Measurements from ENCODE around the gene SETD1A. TPM values are rescaled to one million over a fixed set of nuclear protein-coding genes. Genes with fewer than 3 reads are reported as not detected.

SETD1A gene
- total and polyA plus RNA-seq, 2 donors from 2014 or later = 4.8 to 18.8 TPM

GRCh38 chr16:31005350-31006085 lies 48.0 kb downstream of the SETD1A start:
- H3K9me3 ChIP-seq (ENCODE audit: control insufficient read depth in 2 of 3, insufficient read depth in 1 of 3, low read length in 3 of 3) = no peaks in the 10 kb centered on the region

GRCh38 chr16:31006086-31006385 lies 48.5 kb downstream of the SETD1A start:
- FAIRE-seq (no peak), DNase-seq (no peak)
- Histone ChIP-seq H3K36me3 (ENCODE audit: control insufficient read depth in 2 of 3, insufficient read depth in 3 of 3, low read length in 3 of 3) (no peaks in the 10 kb centered on the region), H3K4me1 (ENCODE audit: control insufficient read depth in 2 of 3, insufficient read depth in 2 of 3, low read depth in 1 of 3, low read length in 3 of 3) (no peaks in the 10 kb centered on the region), H3K27me3 (ENCODE audit: control insufficient read depth, insufficient read depth, low read length) (no peaks in the 10 kb centered on the region), H3K4me3 (ENCODE audit: low read length in 3 of 3) (no peak overlapping the region), H3K9ac (ENCODE audit: low read length in 3 of 3) (no peak overlapping the region), H3K9me3 (ENCODE audit: control insufficient read depth in 2 of 3, insufficient read depth in 1 of 3, low read length in 3 of 3) (no peaks in the 10 kb centered on the region), H3K27ac (ENCODE audit: low read depth in 2 of 2, low read length in 2 of 2) (no peak overlapping the region)
- TF ChIP-seq, protein P1, sequence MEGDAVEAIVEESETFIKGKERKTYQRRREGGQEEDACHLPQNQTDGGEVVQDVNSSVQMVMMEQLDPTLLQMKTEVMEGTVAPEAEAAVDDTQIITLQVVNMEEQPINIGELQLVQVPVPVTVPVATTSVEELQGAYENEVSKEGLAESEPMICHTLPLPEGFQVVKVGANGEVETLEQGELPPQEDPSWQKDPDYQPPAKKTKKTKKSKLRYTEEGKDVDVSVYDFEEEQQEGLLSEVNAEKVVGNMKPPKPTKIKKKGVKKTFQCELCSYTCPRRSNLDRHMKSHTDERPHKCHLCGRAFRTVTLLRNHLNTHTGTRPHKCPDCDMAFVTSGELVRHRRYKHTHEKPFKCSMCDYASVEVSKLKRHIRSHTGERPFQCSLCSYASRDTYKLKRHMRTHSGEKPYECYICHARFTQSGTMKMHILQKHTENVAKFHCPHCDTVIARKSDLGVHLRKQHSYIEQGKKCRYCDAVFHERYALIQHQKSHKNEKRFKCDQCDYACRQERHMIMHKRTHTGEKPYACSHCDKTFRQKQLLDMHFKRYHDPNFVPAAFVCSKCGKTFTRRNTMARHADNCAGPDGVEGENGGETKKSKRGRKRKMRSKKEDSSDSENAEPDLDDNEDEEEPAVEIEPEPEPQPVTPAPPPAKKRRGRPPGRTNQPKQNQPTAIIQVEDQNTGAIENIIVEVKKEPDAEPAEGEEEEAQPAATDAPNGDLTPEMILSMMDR (IDR thresholded peaks at IDR 0.05; ENCODE audit: borderline replicate concordance, extremely low read depth, insufficient read depth) = no peak
- intact Hi-C loops (cut with DNase I) = no loop called here

More at GRCh38 chr16:31005350-31006085, 48.0 kb downstream of the SETD1A start:
- no peak overlapping the region for H3K27ac ChIP-seq (ENCODE audit: low read depth in 2 of 2, low read length in 2 of 2)
- FAIRE-seq (no peak), DNase-seq (no peak)
- intact Hi-C loops (cut with DNase I) = no loop called here
- no peak overlapping the region for H3K4me3 ChIP-seq (ENCODE audit: low read length in 3 of 3)
- no peaks in the 10 kb centered on the region for H3K4me1 ChIP-seq (ENCODE audit: control insufficient read depth in 2 of 3, insufficient read depth in 2 of 3, low read depth in 1 of 3, low read length in 3 of 3)
- TF ChIP-seq, protein P1 (IDR thresholded peaks at IDR 0.05; ENCODE audit: borderline replicate concordance, extremely low read depth, insufficient read depth) = no peak
- H3K36me3 ChIP-seq (ENCODE audit: control insufficient read depth in 2 of 3, insufficient read depth in 3 of 3, low read length in 3 of 3) = no peaks in the 10 kb centered on the region
- no peak overlapping the region for H3K9ac ChIP-seq (ENCODE audit: low read length in 3 of 3)
- no peaks in the 10 kb centered on the region for H3K27me3 ChIP-seq (ENCODE audit: control insufficient read depth, insufficient read depth, low read length)

GRCh38 chr16:31006589-31006988 lies 49.0 kb downstream of the SETD1A start:
- Histone ChIP-seq H3K4me3 (ENCODE audit: low read length in 3 of 3) (no peak overlapping the region), H3K9ac (ENCODE audit: low read length in 3 of 3) (no peak overlapping the region), H3K4me1 (ENCODE audit: control insufficient read depth in 2 of 3, insufficient read depth in 2 of 3, low read depth in 1 of 3, low read length in 3 of 3) (no peaks in the 10 kb centered on the region), H3K27me3 (ENCODE audit: control insufficient read depth, insufficient read depth, low read length) (peaks cover 2% of the 10 kb centered on the region), H3K9me3 (ENCODE audit: control insufficient read depth in 2 of 3, insufficient read depth in 1 of 3, low read length in 3 of 3) (no peaks in the 10 kb centered on the region), H3K36me3 (ENCODE audit: control insufficient read depth in 2 of 3, insufficient read depth in 3 of 3, low read length in 3 of 3) (no peaks in the 10 kb centered on the region), H3K27ac (ENCODE audit: low read depth in 2 of 2, low read length in 2 of 2) (no peak overlapping the region)
- DNase-seq (no peak), FAIRE-seq (no peak)
- TF ChIP-seq, protein P1 (IDR thresholded peaks at IDR 0.05; ENCODE audit: borderline replicate concordance, extremely low read depth, insufficient read depth) = no peak
- intact Hi-C loops (cut with DNase I) = no loop called here

GRCh38 chr16:31007684-31008083 lies 50.1 kb downstream of the SETD1A start:
- Histone ChIP-seq H3K36me3 (ENCODE audit: control insufficient read depth in 2 of 3, insufficient read depth in 3 of 3, low read length in 3 of 3) (no peaks in the 10 kb centered on the region), H3K4me3 (ENCODE audit: low read length in 3 of 3) (no peak overlapping the region), H3K27ac (ENCODE audit: low read depth in 2 of 2, low read length in 2 of 2) (no peak overlapping the region), H3K4me1 (ENCODE audit: control insufficient read depth in 2 of 3, insufficient read depth in 2 of 3, low read depth in 1 of 3, low read length in 3 of 3) (no peaks in the 10 kb centered on the region), H3K9ac (ENCODE audit: low read length in 3 of 3) (no peak overlapping the region), H3K27me3 (ENCODE audit: control insufficient read depth, insufficient read depth, low read length) (peaks cover 2% of the 10 kb centered on the region), H3K9me3 (ENCODE audit: control insufficient read depth in 2 of 3, insufficient read depth in 1 of 3, low read length in 3 of 3) (no peaks in the 10 kb centered on the region)
- intact Hi-C loops (cut with DNase I) = no loop called here
- no peak for FAIRE-seq
- TF ChIP-seq, protein P1 (IDR thresholded peaks at IDR 0.05; ENCODE audit: borderline replicate concordance, extremely low read depth, insufficient read depth) = no peak
- DNase-seq = no peak

Measured in kidney (tissue), 14 donors.